SK-N-MC (cell line): Measurements from ENCODE around the gene SCG3.

Experiments
- EZH2 ChIP-seq: fragments of 200-600 bp; sonication (generic); IDR thresholded peaks from one replicate; pipeline ENCODE4 v1.6.1; 2017; ENCODE audit warnings: antibody characterized with exemption
- FOXP2 ChIP-seq: optimal IDR thresholded peaks from 2 replicates; pipeline ENCODE3; 2011; ENCODE audit warnings: mild to moderate bottlenecking, moderate library complexity; ENCODE audit not compliant: insufficient read depth; ENCODE audit errors: extremely low read length, control extremely low read depth
- POLR2AphosphoS5 ChIP-seq: IDR thresholded peaks from 2 replicates; pipeline ENCODE4 v1.6.1; 2012; ENCODE audit warnings: mild to moderate bottlenecking, low read depth, low read length, borderline replicate concordance

- TF ChIP-seq POLR2AphosphoS5 (no peak), EZH2 (no peak), FOXP2 (no peak)
Observed at GRCh38 chr15:51675234-51675633, 6.1 kb upstream of the SCG3 start.
